Subcutaneous adipose tissue (tissue), 4 donors: Measurements from ENCODE around the gene KLHL11. TPM values are rescaled to one million over a fixed set of nuclear protein-coding genes. Genes with fewer than 3 reads are reported as not detected.

Experiments
- total RNA-seq, 4 donors: library from RNA; depleted of rRNA; stranded (reverse); fragments of >200 nt; gene quantifications; one replicate each; pipeline ENCODE4 v1.1.0, GENCODE V29; 2016
- TF ChIP-seq, protein P1 (sequence below): fragments of 450-650 bp; IDR thresholded peaks from one replicate; pipeline ENCODE4 v1.5.1; 2016; ENCODE audit warnings: low read depth, mild to moderate bottlenecking, control low read depth, antibody characterized with exemption, moderate library complexity

Gene KLHL11
- total RNA-seq, 4 donors from 2014 or later = 15.1 to 20.5 (median 17.8) TPM

DNA sequence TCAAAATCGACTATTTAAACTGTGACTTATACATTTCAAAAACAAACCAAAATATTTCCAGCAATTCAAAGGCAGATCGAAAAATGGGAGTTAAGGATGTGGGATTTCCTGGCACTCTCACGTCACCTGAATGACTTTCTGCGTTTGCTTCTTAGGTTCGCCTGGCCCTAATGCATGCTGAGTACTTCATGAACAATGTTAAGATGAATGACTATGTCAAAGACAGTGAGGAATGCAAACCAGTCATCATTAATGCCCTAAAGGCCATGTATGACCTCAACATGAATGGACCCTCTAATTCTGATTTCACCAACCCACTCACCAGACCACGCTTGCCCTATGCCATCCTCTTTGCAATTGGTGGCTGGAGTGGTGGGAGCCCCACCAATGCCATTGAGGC is 20.3 kb downstream of the KLHL11 start:
- TF ChIP-seq, protein P1, sequence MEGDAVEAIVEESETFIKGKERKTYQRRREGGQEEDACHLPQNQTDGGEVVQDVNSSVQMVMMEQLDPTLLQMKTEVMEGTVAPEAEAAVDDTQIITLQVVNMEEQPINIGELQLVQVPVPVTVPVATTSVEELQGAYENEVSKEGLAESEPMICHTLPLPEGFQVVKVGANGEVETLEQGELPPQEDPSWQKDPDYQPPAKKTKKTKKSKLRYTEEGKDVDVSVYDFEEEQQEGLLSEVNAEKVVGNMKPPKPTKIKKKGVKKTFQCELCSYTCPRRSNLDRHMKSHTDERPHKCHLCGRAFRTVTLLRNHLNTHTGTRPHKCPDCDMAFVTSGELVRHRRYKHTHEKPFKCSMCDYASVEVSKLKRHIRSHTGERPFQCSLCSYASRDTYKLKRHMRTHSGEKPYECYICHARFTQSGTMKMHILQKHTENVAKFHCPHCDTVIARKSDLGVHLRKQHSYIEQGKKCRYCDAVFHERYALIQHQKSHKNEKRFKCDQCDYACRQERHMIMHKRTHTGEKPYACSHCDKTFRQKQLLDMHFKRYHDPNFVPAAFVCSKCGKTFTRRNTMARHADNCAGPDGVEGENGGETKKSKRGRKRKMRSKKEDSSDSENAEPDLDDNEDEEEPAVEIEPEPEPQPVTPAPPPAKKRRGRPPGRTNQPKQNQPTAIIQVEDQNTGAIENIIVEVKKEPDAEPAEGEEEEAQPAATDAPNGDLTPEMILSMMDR = no peak

DNA sequence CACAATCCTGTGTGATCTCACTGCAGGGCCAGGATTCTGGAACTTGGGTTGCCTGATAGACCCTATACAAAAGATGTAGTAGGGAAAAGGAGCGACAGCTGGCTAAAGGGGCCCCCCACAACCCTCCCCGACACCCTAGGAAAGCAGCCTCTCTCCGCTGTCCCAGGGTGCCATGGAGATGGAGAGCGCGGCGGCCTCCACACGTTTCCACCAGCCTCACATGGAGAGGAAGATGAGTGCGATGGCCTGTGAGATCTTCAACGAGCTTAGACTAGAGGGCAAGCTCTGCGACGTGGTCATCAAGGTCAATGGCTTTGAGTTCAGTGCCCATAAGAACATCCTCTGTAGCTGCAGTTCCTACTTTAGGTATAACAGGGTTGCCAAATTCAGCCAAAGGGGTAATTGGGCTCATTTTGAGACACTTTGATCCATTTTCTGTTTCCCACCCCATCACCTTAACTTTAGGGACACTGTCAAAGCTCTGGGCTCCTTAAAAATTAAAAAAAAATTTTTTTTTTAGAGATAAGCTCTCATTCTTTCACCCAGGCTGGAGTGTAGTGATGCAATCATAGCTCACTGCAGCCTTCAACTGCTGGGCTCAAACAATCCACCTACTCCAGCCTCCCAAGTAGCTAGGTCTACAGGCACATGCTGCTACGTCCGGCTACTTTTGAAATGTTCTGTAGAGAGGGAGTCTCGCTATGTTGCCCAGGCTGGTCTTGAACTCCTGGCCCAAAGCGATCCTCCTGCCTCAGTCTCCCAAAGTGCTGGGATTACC is 27.3 kb downstream of the KLHL11 start, which contains the start of gene KLHL10:
Gene KLHL10 (plus strand): TSS at position 65 of the 778 bp plus-strand sequence. CDS start 108 bp downstream, at position 173.
- TF ChIP-seq, protein P1 = no peak

GRCh38 chr17:41836550-41837196 is 28.6 kb downstream of the KLHL11 start:
- TF ChIP-seq, protein P1 = no peak

DNA sequence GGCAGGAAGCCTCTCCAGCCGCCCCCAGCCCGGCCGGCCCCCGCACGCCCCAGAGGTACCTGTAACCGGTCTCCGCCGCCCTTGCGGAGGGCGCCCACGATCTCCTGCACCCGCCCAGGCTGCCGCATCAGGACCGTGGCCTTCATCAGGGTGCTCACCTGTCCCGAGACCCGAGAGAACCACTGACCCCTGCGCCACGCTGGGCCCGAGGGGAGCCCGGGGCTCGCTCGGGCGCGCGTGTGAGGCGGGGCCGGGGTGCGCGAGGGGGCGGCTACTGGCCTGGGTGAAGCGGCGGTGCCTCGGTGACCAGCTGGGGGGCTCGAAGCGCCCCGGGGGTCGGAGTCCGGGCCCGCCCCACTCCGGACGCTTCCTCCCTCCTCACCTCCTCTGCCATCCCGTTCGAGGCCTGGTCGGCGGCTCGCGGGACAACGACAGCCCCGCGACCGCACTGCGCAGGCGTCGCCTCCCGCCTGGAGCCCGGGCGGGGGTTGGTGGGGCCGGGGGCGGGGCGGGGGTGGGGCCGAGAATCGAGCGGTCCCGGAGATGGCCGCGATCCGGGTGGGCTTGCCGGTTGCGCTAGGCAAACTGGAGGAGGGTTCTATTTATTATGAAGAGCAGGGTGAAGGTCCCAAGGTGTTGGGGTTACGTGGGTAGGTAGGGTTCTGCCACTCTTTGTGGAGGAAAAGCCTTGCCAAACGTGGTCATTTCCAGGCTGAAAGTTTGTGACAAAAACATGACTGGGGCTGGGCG is 29.2 kb downstream of the KLHL11 start, which contains the start of gene NT5C3B:
Gene NT5C3B (minus strand): TSS at position 433 of the 750 bp plus-strand sequence. CDS start 39 bp downstream, at position 394.
- TF ChIP-seq, protein P1 = no peak

DNA sequence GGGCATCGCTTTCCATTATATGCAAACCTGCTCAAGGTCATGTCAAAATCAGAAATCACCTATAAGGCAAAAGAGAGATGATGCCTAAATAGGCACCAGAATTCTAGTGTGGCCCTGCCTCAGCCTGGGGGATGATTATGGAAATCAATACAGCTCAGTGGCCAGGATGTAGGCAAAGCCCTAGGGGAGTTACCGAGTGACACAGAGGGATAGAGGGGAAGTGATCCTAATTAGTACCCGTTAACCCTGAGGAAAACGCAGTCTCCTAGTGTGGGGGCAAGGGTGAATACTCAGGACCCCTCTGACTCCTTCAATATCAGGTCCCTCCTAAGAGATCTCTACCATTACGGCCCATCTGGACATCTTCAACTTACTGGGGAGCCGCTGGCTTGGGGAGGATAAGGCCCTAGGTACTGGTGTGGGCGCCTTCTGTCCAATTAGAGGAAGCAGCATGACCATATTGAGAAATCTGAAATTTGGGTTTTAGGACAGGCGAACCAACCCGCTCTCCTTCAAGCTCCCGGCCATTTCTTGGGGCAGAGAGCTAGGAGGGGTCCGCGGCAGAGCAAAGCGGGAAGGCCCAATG is 29.9 kb downstream of the KLHL11 start:
- TF ChIP-seq, protein P1 = no peak

DNA sequence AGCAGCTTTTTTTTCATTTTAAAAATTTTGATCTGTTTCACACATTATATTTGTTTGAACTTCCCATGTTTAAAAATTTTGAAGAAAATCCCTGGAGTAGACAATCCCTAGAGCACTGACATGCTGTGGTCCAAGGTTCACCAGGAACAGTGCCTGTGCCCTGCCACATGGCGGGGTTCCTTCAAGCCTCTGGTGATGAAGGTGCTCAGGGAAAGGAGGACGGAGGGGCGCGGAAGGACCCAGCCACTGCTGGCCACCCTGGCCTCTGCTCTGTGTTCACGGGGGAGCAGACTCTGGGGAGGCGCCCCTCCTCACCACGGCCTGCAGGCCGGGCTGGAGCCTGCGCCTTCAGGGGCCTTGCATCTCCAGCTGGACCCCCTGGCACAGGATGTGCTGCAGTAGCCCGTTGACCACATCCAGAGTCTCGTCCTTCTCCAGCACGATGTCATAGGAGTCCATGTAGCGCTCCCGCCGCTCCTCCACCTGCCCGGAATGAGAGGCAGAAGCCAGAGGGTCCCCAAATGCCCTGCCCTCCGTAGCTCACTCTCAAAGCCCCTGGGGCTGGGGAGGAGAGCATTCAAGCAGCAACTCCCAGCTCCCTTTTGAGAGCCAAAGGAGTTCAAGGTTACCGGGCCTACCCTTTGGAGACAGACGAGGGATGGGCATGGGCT is 39.9 kb downstream of the KLHL11 start:
- TF ChIP-seq, protein P1 = no peak
